HG03097 (cell line): ENCODE results near the gene KLF18.
"Not testable (repeated sequence)": the region's sequence is repeated elsewhere in the genome, so short reads cannot be mapped to it uniquely, and the experiment has no call there.

ENCODE experiments used
- ATAC-seq: cut with Tn5 transposase; IDR thresholded peaks from one replicate; pipeline ENCODE4 v1.9.1; 2021; ENCODE audit not compliant: unreplicated experiment, low FRiP score

Gene KLF18

DNA sequence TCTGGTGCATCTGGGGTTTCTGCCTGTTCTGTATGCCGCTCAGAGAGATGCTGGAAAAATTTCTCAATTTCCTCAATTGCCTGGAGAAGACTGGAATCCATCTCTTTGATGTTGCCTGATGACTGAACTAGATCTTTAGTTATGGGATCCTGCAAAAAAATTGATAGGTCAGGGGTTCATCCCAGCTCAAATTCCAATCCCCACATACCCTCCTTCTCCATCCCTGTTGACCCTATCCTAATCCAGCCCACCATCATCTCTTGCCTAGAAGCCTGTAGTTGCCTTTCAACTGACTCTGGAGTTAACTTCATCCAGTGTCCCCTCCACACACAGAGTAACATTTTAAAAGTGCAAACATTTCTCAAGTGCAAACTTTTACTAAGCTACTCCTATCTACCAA is at the start of gene KLF18:
TSS of gene KLF18 (minus strand) at position 101 of the 400 bp plus-strand sequence. CDS start at position 101, 0 bp downstream.
- ATAC-seq, result no peak

DNA sequence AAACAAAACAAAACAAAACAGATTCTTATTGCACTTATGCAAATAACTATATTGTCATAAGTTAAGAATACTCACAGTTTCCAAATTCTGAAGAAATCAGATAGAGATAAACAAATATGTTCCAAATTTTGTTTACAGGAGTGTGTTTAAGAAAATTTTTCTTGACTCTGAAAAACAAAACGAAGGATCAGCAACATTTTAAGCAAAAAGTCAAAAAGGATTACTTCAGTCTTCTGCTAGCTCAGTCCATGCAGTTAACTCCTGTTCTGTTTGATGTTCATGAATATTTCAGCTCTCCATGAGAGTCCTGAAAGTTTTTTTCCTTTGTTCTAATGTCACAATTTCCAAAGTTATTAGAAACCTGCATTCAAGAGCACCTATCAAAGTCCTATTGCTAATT is 33.2 kb upstream of the KLF18 start:
- ATAC-seq, result no peak

DNA sequence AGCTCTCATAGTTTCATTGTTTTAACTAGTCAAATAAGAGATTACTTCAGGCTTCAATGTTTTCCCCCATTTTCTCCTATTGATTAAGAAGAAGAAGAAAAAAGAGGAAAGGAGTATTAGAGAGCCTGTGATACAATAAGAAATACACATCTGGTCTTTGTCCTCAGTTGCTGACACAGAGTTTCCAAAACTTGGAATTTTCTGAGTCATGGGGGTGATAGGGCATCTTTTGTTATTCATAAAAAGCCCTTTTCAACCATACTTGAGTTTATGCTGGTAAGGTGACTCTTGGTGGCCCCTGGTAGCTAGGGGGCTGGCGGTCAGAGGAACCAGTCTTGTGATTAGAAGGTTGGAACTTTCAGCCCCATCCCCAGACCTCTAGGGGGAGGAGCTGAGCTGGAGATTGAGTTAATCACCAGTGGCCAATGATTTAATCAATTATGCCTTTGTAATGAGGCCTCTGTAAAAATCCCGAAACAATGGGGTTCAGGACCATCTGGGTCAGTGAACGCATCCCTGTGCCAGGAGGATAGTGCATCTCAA is 28.9 kb upstream of the KLF18 start:
- no peak for ATAC-seq

DNA sequence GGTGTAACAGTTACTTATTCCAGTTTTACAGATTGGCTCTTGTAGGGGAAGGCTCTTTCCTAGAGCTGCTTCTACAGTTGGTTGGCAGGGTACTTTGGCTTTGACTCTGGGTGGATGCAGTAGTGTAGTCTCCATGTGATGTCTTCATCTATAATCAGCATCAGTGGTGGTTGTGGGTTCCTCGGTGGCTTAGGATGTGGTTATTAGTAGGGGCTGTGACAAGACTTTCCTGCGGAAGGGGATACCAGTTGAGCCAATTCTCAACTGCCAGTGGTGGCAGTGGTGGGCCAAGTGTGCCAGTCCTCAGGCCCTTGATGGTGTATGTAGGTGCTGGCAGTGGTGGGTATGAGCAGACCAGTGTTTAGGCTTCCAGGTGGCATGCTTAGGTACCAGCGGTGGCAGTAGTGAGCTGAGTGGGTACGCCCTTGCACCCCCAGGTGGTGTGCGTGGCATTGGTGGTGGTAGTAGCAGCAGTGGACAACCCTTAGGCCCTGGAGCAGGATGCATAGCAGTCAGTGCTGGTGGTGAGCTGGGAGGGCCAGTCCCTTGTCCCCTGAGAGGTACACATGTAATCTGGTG is 27.2 kb upstream of the KLF18 start:
- no peak for ATAC-seq

DNA sequence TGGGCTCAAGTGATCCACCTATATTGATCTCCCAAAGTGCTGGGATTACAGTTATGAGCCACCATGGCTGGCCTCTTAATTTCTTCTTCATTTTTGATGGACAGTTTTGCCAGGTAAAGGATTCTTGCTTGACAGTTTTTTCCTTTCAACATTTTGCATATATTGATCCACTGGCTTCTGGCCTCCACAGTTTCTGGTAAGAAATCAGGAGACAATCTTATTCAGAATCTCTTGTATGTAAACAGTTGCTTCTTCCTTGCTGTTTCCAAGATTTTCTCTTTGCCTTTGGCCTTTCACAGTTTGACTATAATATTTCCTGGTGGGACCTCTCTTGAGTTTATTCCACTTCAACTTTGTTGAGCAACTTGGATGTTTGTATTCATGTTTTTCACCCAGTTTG is 20.1 kb upstream of the KLF18 start:
- no peak for ATAC-seq

DNA sequence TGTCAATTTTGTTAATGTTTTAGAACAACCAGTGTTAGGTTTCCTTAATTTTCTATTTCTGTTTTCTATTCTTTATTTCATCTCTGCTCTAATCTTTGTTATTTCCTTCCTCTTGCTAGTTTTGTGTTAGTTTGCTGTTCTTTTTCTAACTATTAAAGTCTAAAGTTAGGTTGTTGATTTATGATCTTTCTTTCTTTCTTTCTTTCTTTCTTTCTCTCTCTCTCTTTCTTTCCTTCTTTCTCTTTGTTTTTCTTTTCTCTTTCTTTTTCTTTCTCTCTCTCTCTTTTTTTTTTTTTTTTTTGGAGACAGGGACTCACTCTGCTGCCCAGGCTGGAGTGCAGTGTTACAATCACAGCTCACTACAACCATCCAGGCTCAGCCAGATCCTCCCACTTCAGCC is 17.4 kb upstream of the KLF18 start:
- ATAC-seq, result no peak

DNA sequence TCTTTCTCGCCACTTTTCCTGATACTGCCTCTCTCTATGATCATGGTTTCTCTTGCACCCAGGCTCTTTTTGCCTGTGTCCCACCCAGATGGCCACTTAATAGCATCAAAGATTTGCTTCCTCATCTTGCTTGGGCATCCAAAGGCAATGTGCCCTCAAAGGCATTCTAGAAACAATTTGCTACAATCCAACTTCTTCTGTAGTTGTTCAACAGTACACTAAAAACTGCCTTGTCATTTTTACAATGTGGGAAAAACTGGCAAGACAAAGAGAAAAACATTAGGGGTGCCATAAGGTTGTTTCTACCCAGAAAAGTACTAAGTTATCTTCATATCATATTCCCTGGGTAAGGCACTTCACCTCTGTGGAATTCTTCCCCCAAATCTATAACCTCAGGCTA is 16.5 kb upstream of the KLF18 start:
- ATAC-seq, result no peak

DNA sequence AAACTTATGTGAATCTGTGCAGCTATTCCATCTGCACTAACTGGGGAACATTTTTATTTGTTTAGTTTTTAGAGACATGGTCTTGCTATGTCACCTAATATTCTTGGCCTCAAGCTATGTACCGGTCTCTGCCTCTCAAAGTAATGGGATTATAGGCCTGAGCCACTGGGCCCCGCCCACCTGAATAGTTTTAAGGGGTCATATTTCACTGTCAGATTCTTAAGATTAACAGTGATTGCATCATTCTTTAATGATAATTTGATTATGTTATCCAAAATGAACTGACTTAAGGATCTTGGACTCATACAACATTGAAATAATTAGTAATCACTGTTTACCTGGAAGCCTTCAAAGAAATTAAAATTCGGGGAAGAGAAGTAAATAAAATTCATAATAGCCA is 12.6 kb upstream of the KLF18 start:
- ATAC-seq, result no peak

DNA sequence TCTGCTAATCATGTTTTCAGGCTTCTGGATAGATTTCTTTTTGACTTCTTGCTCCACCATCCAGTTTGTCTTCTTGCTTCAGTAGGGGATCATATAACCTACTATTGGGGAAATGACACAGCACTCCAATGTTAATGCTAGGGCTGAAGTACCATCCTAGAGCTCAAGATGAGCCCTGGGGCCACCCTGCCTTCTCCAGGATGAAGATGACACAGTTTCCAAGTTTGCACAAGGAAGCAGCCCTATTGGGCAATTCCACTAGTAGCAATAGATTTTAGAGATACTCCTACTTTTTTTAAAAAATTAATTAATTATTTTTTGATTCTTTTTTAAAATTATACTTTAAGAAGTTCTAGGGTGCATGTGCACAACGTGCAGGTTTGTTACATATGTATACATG is 11.3 kb upstream of the KLF18 start:
- ATAC-seq, result no peak

DNA sequence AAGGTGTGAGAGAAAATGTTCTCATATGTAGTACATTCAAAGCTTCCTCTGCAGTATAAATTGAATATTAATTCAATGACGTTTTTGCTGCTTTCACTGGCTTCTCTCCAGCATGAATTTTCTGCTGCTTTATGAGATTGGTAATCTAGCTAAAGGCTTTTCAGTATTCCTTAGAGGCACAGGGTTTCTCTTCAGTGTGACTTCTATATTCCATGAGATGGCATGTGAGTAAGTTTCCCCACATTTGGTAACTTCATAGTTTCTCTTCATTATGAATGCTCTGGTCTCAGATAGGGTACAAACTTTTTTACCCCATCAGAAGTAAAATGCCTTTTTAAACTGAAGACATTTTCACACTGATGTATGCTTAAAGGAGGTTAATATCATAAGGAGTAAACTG is 10.4 kb upstream of the KLF18 start:
- ATAC-seq, result no peak

DNA sequence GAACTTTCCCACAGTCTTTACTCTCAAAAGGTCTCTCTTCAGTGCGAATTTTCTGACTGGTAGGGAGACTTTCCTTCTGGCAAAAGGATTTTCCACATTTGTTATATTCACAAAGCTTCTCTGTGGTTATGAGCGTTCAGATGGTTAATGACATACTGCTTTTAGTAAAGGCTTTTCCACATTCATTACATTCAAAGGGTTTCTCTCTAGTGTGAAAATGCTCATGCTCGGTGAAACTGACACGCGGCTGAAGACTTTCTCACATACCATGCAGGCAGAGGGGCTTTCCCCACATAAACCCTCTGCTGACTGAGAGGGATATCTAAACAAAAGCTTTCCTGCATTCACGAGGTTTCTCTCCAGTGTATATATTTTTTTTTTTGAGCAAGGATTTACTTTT is 9.9 kb upstream of the KLF18 start:
- no peak for ATAC-seq

DNA sequence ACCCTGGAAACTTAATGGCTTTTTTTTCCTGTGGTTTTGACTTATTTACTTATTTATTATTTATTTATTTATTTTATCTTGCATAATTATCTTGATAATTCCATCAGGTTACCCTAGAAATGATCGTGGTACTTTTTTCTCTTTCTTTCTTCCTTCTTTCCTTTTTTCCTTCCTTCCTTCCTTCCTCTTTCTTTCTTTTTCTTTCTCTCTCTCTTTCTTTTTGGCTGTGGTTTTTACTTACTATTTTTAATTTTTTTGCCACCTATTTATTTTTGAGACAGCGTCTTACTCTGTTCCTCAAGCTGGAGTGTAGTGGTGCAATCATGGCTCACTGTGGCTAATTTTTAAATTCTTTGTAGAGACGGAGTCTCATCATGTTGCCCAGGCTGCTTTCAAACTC is 6.2 kb upstream of the KLF18 start:
- ATAC-seq, result no peak

DNA sequence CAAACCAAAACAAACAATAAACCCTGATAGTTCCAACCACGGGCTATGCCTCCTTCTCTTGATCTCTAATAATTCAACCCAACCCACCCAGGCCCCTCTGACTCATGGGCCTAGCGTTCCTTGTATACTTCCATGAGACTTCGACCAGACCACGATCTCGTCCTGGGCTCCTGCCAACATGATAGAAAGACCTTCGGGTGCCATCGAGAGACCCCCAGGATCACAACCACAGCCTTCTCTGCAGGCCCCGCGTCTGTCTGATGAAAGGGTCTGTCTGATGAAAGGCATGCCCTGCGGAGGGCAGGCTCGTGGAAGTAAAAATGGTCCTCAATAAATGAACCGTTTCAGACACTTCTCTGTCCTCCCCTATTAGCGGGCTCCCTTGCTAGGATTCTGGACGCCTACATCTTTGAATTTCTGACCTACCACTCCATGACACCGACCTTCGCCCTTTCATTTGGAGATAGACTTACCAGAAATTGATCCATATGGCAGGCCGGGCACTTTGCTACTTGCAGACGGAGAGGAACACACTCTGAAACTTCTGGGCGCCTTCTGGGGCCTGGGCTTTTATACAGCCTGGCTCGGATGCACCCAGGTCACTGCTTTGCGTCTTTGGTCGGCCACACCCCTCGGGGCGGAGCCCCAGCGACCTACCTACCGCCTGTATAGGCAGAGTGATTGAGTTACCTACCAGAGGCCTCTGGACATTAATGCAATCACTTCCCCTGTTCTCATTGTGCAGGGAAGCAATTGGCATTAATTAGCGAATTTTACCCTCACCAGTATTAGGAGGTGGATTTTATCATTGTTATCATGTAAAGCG is 5.3 kb upstream of the KLF18 start:
- ATAC-seq, result no peak

DNA sequence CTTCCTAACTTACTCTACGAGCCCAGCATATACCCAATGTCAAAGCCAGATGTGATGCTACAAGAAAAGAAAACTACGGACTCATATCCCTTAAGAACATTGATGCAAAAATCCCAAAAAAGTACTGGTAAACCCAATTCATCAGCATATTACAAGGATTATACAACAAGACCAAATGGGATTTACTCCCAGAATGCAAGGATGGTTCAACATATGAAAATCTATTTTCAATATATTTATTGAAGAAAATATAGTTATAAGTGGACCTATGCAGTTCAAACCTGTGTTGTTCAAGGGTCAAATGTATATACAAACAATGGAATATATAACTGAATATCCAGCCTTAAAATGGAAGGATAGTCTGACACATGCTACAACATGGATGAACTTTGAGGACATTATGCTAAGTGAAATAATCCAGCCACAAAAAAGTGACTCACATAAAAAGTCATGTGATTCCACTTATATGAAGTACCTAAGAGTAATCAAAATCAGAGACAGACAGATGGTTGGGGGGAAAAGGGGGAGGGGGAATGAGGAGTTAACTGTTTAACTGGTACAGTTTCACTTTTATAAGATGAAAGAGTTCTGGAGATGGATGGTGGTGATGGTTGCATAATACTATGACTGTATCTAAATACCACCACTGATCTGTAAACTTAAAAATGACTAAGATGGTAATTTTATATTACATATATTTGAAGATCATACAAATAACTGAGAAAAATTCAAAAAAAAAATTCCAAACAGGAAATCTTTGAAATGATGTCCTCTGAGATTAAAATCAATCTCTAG is 3.7 kb upstream of the KLF18 start:
- no peak for ATAC-seq

DNA sequence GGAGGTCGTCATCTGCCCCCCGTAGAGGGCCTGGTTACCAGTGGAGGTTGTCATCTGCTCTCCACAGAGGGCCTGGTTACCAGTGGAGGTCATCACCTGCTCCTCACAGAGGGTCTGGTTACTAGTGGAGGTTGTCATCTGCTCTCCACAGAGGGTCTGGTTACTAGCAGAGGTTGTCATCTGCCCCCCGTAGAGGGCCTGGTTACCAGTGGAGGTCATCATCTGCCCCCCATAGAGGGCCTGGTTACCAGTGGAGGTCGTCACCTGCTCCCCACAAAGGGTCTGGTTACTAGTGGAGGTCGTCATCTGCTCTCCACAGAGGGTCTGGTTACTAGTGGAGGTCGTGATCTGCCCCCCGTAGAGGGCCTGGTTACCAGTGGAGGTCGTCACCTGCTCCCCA is 1.9 kb downstream of the KLF18 start:
- not testable (repeated sequence) for ATAC-seq

DNA sequence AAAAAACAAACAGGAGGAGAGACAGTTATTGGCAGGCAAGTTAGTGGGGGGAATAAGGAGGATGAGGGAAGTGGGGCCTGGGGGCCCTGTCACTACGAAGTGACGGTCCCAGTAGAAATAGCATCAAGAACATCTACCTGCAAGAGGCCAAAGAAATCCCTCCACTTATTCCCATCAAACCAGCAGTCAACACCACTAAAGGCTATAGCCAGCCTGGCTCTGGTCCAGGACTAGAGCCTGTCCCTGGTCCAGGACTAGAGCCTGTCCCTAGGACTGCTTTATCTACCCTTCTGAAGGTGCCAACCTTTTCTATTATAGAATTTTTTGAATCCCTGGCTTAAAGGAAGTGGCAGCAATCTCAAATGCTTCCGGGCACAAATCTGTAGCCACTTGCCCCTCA is 3.2 kb downstream of the KLF18 start:
- no peak for ATAC-seq

DNA sequence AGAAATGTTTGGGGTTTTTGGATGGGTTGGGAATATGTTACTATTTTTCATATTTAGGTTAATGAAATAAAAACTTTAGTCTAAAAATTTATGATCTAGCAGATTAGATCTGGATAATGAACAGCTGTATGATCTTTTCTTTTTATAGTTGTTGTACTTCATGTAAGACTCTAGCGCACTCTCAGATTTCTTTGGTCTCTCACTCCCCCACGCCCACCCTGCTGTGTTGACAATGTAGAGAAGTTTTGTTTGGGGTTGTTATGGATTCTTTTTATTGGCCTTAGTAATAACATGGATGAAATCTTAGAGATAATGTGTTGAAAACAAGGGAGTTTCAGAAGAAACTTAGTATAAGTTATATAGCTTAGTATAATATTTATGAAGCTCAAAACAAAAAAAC is 5.5 kb downstream of the KLF18 start:
- no peak for ATAC-seq

DNA sequence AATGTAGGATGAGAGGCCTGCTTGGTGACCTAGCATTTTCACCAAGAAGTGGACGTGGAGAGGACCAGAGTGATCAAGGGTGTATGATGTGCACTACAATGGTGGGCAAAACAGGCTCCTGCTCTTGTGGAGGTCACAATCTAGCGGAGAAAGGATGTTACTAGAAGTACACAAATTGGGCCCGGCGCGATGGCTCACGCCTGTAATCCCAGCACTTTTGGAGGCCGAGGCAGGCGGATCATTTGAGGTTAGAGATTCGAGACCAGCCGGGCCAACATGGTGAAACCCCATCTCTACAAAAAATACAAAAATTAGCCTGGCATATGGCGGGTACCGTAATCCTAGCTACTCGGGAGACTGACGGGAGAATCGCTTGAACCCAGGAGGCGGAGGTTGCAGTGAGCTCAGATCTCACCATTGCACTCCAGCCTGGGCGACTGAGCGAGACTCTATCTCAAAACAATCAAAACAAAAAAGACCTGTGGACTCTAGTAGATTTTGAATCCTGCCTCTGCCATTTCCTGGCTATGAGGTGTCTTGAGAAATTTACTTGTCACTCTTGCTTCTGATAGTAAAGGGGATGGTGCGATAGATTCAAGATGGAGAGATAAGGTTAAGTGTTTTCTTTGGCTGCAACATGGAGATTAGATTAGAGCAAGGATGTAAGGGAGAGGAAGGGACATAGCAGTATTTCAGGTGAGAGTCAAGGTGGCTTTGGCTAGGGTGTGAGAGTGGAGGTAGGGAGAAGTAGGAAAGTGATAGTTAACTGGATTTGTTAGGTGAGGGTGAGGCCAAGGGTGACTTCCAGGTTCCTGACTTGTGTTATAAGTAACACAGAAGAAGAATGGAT is 7.1 kb downstream of the KLF18 start:
- no peak for ATAC-seq

DNA sequence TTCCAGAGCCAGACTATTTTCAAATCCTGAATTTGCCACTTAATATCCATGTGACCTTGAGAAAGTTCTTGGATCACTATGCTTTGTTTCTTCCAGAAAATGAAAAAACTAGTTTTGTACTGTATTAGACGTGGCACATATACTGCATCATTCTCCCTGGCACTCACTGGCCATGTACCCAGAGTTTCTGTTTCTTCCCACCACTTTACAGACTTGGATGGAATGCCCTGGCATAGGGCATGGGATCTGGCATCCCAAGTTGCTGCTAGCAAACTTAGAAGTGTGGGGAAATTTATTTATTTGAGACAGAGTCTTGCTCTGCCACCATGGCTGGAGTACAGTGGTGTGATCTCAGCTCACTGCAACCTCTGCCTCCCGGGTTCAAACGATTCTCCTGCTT is 10.0 kb downstream of the KLF18 start:
- ATAC-seq, result no peak
